NCI-H446 (cell line): ENCODE data around the gene ONECUT2.
"Not testable (repeated sequence)": the region's sequence is repeated elsewhere in the genome, so short reads cannot be mapped to it uniquely, and the experiment has no call there.

Source experiments
- DNase-seq, 2 experiments: peaks; one replicate each; lab custom pipeline; 2025; lab: John Stamatoyannopoulos, UW

ONECUT2 gene

DNA sequence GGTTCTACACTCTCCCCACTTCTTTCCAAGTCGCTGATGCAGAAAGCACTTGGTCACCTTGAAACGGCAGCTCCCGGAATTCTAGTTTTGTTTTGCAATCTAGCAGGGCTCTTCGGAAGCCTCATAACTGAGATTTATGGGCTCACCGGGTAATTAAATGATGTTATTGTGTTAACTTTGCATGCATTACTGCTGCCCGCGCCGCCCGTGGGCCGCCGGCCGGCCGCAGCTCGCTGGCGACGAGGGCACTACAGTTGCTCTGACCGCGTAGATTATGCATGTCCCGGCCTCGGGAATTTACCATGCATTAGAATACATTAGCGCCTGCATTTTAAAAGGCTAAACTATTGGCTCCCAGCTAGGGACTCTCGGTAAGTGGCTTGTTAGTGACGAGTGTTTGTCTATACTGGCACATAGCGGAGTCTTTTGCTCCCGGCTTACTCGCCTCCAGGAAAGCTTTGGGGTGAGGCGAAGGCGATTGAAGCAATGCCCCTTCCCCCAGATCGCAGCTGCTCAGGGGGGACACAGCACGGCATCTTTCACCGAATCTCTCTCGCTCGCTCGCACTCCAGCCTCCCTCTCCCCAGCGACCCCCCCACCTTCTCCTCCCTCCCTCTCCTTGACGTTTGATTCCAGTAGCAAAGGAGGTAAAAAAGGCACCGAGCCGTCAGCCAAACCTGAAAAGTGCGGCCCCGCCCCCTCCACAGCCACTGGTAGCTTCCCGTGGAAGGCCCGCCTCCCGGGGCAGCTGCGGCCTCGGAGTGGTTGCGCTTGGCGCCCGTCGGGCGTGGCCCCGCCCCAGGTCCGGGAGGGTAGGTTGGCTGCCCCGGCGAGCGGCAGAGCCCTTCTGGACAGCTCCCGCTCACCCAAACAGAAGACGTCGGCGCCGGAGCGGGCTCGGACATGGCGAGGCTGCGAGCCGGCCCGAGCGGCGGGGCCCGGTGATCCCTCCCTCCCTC is at the start of gene ONECUT2:
TSS of gene ONECUT2 (plus strand) at position 839 of the 959 bp plus-strand sequence. CDS start 343 bp downstream, outside the sequence.
- DNase-seq: peak; percentile 83 to 97

DNA sequence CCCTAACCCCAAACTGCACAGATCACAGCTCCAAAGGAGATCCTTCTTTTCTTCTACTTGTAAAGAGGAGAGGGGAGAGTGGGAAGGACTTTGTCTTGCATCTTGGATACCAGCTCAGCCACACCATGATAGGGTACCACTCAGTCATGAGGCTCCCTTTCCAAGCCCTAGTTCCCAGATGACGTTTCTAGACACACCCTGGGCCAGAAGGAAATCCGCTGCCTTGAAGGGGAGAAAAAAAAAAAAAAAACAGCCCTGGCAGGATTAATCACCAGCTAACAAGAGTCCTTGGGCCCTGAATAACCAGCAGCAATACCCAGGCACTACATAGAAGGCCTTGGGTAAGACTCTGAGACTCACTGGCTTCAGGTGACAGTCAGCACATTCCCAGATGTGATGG is 45.9 kb upstream of the ONECUT2 start:
- no peak for DNase-seq

GRCh38 chr18:57390044-57390443 is 45.1 kb upstream of the ONECUT2 start:
- DNase-seq: no peak

GRCh38 chr18:57394749-57395148 is 40.4 kb upstream of the ONECUT2 start:
- not testable (repeated sequence) for DNase-seq

DNA sequence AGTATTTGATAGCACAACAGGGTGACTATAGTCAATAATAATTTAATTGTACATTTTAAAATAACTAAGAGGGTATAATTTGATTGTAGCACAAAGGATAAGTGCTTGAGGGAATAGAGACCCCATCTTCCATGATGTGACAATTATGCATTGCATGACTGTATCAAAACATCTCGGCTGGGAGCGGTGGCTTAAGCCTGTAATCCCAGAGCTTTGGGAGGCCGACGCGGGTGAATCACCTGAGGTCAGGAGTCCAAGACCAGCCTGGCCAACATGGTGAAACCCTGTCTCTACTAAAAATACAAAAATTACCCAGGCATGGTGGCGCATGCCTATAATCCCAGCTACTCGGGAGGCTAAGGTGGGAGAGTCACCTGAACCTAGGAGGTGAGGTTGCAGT is 38.3 kb upstream of the ONECUT2 start:
- DNase-seq: not testable (repeated sequence)

DNA sequence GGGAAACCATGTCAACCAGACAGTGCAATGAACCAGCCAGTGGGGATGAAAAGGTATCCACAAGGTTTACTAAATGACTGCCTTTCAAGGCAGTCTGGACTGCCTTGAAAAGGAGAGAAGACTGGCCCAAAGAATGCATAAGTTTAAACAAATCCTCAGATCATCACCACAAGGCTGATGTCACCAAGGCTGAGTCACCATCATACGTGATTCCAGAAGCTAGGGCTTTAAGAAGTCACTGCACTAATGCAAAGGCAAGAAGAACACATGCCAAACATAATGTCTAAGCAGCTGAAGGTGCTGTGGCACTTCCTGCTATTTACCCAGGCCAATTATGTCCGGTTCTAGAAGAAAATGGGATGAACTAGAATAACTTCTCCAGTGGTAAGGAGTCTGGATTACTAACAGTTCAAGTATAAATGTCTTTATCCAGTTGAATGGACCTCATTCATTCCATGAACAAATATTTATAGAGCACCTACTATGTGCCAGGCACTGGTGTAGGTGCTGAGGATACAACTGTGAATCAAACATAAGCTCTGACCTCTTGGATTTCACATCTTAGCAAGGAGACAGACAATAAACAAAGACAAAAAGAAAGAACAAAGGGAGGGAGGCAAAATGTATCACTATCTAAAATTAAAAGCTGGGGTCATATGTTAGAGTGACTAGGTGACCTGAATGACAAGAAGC is 37.6 kb upstream of the ONECUT2 start:
- DNase-seq: no peak

GRCh38 chr18:57404345-57404744 is 30.8 kb upstream of the ONECUT2 start:
- no peak for DNase-seq

DNA sequence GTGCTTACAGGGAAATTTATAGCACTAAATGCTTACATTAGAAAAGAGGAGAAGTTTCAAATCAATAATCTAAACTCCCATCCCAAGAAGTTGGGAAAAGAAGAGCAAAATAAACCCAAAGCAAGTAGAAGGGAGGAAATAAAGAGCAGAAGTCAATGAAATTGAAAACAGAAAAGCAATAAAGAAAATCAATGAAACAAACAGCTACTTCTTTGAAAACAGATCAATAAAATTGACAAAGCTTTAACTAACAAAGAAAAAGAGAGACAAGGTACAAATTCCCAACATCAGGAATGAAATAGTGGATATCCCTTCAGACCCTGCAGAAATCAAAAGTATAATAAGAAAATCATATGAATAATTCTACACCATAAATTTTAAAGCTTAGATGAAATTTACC is 25.5 kb upstream of the ONECUT2 start:
- no peak for DNase-seq

- no peak for DNase-seq
Observed at GRCh38 chr18:57410749-57411148, 24.4 kb upstream of the ONECUT2 start.

DNA sequence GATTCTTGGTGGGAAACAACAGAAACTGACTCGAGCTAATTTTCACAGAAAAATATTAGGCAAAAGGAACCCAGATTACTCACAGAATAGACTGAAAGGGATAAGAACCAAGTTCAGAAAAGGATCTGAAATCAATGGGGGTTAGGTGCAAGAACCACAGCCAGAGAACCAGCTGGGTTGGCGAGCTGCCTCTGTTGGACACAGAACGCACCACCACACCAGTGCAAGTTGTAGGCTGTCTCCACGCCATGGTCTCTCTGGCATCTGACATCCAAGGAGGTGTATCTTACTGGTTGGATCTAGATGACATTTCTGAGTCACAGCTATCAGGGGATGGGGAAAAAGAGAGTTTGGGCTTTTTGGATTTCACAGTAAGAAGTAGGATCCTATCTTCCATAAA is 18.6 kb upstream of the ONECUT2 start:
- no peak for DNase-seq

GRCh38 chr18:57422313-57422872 is 12.8 kb upstream of the ONECUT2 start:
- no peak for DNase-seq

DNA sequence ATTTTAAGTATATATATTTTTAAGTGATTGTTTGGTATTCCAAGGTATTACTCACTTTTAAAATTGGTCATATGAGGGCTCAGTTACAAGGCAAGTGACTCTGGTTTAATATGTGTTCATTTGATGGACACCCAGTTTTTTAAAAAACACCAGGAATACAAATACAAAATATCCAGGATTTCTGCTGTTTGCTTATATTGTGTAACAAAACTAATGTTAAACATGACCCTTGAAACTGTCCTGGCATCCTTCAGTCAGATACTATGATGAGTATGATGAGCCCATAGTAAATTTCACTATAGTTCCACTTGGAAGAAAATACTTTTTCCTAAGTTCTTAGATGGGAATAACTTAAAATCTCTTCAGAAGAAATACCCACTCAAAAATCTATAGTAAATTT is 11.4 kb upstream of the ONECUT2 start:
- DNase-seq: no peak

GRCh38 chr18:57425096-57425495 is 10.1 kb upstream of the ONECUT2 start:
- no peak for DNase-seq

GRCh38 chr18:57426187-57426586 is 9.0 kb upstream of the ONECUT2 start:
- no peak for DNase-seq

DNA sequence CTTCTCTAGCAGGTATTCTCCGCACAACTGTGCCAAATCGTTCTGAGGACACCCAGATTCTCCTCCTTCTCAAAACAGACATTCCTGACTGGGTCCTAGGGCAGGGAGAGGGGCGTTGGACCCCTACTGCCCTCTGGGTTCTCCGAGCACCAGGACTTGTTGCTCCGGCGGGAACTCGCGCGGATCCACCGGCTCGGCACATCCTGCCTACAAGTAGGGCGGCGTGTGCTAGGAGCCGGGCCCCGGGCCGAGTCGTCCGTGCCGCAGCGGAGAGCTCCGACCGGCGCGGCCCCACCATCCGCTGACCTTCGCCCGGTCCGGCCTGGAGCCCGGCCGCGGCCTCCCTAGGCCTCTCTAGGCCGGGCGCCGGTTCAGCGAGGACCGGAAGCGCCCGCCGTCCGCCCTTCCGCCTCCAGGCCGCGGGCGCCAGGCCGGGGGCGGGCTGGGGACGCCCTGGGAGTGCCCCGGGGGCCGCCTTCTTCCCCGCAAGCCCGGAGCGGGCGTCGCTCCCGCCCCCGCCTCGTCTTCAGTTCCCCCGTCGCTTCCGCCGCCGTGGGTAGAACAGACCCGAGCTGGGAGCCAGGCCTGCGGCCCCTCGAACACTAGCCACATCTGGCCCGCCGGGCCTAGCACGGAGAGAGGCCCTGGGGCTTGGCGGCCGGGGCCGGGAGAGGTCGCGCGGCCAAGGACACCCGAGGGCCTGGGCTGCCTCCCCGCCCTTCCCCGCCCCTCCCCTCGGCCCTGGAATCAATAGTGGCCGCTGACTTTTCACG is 7.6 kb upstream of the ONECUT2 start:
- no peak for DNase-seq

- DNase-seq: no peak
Observed at GRCh38 chr18:57428221-57429150, 6.7 kb upstream of the ONECUT2 start.

DNA sequence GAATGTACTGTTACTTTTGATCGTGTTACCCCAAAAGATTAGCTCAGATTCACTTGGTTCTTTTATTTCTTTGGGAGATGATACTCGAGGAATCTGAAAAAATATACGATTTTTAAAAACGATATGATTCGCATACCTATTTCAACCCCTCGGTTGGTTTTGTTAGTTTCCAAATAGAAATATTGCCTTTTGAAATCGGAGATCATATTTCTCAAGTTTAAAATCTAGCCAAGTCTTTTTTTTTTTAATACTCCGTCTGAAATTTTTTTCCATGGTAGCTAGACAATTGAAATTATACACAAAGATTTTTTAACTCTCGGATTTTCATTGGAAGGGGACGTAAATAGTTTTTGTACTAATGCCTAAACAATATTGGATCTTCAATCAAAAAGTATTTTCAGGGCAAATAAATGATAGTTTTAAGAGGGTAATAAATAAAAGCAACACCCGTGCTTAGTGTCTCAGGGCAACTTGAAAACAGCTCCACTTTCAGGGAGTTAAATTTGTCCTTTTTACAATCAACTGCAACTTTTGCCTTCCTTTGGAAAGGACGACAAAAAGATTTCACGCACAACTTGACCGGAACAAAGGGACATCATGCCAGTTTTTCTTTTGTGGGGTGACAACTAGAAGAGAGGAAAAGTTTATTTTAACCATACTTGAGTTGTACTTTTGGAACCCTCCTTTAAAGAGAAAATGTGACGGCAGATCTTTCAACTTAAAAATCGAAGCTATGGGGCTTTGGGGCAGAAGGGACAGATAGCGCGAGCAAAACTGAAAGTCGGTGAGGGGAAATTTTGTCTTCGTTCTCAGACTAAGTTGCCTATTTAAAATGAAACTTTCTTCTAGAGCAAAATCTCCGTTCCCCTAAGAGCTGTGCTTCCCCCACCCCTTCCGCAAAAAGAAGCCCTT is 5.8 kb upstream of the ONECUT2 start:
- DNase-seq: no peak

DNA sequence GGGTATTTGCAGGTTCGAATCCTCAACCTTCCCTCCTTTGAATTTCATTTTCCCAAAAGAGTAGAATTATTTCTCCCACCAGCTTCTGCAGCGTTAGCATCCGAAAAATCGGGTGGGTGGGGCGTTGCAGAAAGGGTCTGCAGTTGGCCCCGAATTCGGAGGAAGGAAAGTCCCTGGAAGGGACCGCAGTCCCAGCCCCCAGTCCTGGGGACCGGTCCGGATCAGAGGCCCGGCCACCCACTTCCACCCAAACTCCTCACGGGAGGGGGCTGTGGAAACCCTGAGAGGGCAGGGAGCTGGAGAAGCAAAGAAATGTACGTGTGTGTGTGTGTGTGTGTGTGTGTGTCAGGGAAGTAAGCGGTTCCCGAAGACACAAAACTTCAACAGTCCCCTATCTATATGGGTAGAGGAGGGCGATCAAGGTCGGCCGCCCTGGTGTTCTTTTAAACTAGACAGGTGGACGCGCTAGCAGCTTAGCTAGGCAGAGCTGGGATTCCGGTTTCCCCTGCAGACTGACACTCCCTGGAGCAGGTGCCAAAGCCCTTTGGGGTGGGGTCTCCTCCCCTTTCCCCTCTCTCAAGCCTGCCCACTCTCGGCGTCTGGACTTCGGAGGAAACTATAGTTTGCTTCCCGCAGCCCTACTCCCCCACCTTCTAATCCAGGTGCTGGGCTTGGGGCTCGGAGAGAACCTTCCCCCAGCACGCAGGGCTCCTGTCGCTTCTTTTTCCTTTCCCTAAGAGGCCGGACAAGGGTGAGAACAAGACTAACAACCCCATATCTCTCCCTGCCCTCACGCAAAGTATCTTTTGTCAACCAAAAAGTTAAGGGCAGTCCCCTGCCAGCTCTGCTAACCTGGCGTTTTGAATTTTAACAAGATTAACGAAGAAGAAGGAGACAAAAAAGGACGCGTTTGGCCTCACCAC is 4.8 kb upstream of the ONECUT2 start:
- no peak for DNase-seq

DNA sequence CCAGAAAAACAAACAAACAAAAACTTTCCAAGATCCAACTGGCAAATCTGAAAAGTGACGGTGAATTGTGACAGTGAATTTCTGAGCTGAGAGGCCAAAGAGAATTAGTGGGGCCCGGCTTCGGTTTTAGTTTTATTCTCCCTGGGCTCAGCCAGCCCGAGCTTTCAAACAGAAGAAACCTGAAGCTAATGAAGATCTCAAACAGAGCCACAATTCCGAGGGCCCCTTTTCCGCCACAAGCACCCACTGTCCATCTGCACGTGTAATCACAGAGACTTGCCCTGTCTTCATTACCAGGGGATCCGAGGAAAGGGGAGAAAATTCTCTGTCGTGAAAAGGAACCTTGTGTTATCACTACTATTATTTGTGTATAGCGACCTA is 4.2 kb upstream of the ONECUT2 start:
- no peak for DNase-seq
